ENCODE data around the gene RB1.

RB1 gene

DNA sequence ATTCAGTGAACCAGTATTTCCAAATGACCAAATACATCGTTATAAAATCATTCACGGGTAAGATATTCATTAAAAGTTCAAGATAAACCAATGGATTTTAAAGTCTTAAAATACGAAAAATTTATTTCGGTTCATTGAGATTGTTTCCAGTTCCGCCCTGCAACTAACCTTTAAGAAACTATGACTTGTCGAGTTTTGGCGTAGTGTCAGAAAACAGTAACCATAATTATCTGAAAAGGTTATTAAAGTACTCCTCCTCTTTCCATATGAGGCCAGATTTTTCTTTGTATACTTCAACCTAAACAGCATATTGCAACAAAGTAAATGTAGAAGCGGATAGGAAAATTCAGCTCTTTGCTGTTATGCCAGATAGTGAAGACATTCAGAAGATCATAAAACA, 83.3 kb downstream of the RB1 start:
- TF ChIP-seq, protein P1, sequence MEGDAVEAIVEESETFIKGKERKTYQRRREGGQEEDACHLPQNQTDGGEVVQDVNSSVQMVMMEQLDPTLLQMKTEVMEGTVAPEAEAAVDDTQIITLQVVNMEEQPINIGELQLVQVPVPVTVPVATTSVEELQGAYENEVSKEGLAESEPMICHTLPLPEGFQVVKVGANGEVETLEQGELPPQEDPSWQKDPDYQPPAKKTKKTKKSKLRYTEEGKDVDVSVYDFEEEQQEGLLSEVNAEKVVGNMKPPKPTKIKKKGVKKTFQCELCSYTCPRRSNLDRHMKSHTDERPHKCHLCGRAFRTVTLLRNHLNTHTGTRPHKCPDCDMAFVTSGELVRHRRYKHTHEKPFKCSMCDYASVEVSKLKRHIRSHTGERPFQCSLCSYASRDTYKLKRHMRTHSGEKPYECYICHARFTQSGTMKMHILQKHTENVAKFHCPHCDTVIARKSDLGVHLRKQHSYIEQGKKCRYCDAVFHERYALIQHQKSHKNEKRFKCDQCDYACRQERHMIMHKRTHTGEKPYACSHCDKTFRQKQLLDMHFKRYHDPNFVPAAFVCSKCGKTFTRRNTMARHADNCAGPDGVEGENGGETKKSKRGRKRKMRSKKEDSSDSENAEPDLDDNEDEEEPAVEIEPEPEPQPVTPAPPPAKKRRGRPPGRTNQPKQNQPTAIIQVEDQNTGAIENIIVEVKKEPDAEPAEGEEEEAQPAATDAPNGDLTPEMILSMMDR (IDR thresholded peaks at IDR 0.05; ENCODE audit: low read depth, low read length), result no peak
- no peak overlapping the region for H3K4me3 ChIP-seq (ENCODE audit: low read depth, low read length)

DNA sequence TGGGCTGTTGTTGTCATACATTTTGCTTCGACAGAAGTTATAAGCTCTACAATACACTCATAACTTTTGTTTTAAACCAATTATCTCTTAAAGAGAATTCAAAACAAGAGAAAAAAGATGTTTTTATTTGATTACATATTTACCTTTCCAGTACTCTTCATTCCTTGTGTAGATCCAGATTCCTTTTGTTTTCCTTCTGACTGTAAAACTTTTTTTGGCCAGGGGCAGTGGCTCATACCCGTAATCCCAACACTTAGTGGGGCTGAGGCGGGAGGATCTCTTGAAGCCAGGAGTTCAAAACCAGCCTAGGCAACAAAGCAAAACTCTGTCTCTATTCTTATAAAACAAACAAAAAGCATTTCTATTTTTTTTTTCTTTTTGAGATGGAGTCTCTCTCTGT, 87.7 kb downstream of the RB1 start:
- H3K4me3 ChIP-seq (ENCODE audit: low read depth, low read length), result no peak overlapping the region
- TF ChIP-seq, protein P1 (IDR thresholded peaks at IDR 0.05; ENCODE audit: low read depth, low read length), result no peak

DNA sequence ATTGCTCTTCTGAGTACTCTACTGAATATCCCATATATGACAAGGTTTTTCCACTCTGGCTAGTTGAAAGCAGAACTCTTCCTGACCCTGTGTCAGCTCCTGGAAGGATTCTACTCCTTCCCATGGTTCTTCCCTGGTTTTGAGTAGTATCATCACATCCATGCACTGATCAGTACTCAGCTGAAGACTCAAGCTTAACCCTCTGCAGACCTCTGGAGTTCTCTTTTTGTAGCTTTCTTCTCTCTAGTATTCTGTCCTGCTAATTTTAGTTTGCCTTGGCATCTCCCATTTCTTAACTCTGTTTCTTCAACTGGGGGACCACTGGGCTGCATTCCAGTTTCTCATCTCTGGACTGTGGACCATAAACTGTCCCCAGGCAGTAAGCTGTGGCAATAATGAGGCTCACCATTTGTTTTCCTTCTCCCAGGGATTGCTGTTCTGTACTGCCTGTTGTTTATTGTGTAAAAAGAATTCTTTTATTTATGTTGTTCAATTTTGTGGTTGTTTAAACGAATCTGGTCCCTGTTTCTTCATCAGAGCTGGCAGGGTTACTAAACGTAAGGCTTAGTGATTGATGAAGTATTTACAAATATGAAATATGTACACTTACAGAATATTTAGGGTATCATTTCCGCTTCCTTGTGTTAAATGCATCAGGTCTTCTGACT, 89.6 kb downstream of the RB1 start:
- TF ChIP-seq, protein P1 (IDR thresholded peaks at IDR 0.05; ENCODE audit: low read depth, low read length), result no peak
- H3K4me3 ChIP-seq (ENCODE audit: low read depth, low read length), result no peak overlapping the region

DNA sequence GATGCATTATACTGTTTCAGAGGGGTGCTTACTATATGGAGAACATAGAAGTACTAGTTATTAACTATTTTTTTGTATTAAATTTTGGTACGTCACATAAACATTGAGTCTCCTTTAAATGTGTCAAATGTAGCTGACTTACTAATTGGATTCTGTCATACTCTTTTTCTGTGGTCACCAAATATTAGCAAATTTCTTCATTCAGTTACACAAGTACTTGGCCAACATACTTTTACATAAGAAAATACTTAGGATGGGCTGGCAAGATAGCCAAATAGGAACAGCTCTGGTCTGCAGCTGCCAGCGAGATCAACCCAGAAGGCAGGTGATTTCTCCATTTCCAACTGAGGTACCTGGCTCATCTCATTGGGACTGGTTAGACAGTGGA, 90.1 kb downstream of the RB1 start:
- no peak overlapping the region for H3K4me3 ChIP-seq (ENCODE audit: low read depth, low read length)
- TF ChIP-seq, protein P1 (IDR thresholded peaks at IDR 0.05; ENCODE audit: low read depth, low read length), result no peak

DNA sequence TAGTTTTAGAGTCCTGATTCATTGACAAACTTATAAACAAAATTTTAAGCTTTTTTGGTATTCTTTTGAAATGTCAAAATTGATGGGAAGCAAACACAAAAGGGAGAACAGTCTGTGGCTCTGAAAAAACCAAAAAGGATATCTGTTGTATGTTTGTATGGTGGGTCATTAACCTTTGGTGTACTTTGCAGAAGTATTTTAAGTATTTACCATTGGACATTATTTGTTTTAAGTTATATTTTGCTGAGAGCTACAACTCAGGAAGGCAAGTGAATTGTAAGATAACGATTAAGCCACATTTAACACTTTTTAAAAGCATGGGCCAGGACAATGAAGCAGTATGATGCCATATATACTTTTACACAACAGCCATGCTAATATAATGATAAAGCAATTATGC, 94.2 kb downstream of the RB1 start:
- TF ChIP-seq, protein P1 (IDR thresholded peaks at IDR 0.05; ENCODE audit: low read depth, low read length), result no peak
- no peak overlapping the region for H3K4me3 ChIP-seq (ENCODE audit: low read depth, low read length)

DNA sequence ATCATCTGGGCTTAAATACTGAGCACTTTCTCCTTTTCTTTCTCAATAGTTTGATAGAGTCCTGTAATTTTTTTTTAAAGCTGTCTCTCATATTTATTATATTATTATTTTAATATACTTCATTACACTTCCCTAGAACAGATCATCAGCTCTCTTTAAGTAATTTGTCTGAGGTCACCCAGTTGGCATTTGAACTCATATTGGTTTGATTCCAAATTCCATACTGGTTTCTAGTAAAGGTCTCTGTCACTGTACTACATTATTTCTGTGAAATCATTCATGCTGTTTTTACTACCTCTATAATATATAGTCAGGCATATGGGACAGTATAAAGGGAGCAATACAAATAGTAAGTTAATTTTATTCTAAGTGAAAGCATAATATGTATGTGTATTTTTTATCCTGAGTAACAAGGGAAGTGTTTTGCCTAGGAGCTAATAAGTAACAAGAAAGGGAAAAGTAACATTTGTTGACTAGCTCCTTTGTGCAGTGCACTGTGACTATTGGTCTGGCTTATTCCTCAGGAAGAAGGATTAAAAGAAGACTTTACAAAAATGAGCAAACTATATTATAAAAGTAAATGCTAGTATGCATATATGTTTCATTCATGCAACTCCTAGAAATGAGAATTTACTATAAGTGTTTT, 95.0 kb downstream of the RB1 start:
- TF ChIP-seq, protein P1 (IDR thresholded peaks at IDR 0.05; ENCODE audit: low read depth, low read length), result no peak

DNA sequence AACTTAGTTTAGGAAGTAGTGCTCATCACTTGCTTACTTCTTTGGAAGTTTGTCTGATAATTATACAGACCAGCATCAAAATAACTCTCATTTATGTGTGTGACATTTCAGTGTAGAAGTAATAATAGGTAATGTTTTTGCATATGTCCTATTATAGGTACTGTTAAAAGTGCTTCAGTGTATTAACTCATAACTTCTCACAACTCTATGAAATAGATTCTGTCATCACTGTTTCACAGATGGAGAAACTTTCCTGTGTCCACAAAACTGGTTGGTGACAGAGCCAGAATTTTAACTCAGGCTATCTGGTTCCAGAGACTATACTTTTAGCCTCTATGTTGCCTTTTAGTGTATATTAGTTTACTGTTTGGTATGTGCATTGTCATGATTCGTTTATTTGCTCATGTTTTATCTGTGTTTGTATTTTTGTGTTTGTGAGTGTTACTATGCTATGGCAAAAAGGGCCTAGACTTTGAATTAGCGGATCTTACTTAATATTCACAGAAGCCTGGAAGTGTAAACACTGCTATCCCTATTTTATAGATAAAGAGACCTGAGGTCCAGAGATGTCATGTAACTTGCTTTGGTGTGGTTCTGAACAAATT, 96.6 kb downstream of the RB1 start:
- TF ChIP-seq, protein P1 (IDR thresholded peaks at IDR 0.05; ENCODE audit: low read depth, low read length), result no peak
- no peak overlapping the region for H3K4me3 ChIP-seq (ENCODE audit: low read depth, low read length)

More for the DNA sequence above, 95.0 kb downstream of the RB1 start:
- no peak overlapping the region for H3K4me3 ChIP-seq (ENCODE audit: low read depth, low read length)

Measured in WI38 (cell line).